IPS-NIHi7 (cell line): ENCODE data around the gene ADAMTS2.

Experiments
- DNase-seq: peaks from one replicate; pipeline ENCODE4 v3.0.0; 2012; ENCODE audit warnings: mixed read lengths; ENCODE audit errors: extremely low spot score

ADAMTS2 gene

GRCh38 chr5:179311091-179311470 lies 34.2 kb downstream of the ADAMTS2 start:
- DNase-seq: no peak

GRCh38 chr5:179310439-179311090 lies 34.7 kb downstream of the ADAMTS2 start:
- no peak for DNase-seq

- no peak for DNase-seq
These were observed 35.4 kb downstream of the ADAMTS2 start for GRCh38 chr5:179309751-179310320.

GRCh38 chr5:179309383-179309670 lies 35.9 kb downstream of the ADAMTS2 start:
- DNase-seq: no peak

GRCh38 chr5:179308563-179309382 lies 36.5 kb downstream of the ADAMTS2 start:
- no peak for DNase-seq

GRCh38 chr5:179307931-179308471 lies 37.3 kb downstream of the ADAMTS2 start:
- no peak for DNase-seq

GRCh38 chr5:179307013-179307800 lies 38.1 kb downstream of the ADAMTS2 start:
- DNase-seq: no peak

- DNase-seq: no peak
These were observed 38.9 kb downstream of the ADAMTS2 start for GRCh38 chr5:179306191-179307012.

GRCh38 chr5:179304871-179305270 lies 40.4 kb downstream of the ADAMTS2 start:
- DNase-seq: no peak

GRCh38 chr5:179304466-179304865 lies 40.8 kb downstream of the ADAMTS2 start:
- DNase-seq: no peak

GRCh38 chr5:179303451-179304200 lies 41.6 kb downstream of the ADAMTS2 start:
- no peak for DNase-seq

- no peak for DNase-seq
These were observed 42.6 kb downstream of the ADAMTS2 start for GRCh38 chr5:179302499-179303185.

GRCh38 chr5:179301796-179302195 lies 43.5 kb downstream of the ADAMTS2 start:
- DNase-seq: no peak

GRCh38 chr5:179301376-179301775 lies 43.9 kb downstream of the ADAMTS2 start:
- DNase-seq: no peak

GRCh38 chr5:179300581-179301180 lies 44.6 kb downstream of the ADAMTS2 start:
- DNase-seq: no peak

GRCh38 chr5:179298181-179298993 lies 46.9 kb downstream of the ADAMTS2 start:
- no peak for DNase-seq

- no peak for DNase-seq
These were observed 47.6 kb downstream of the ADAMTS2 start for GRCh38 chr5:179297486-179298180.

GRCh38 chr5:179297026-179297425 lies 48.2 kb downstream of the ADAMTS2 start:
- no peak for DNase-seq
